A673 (cell line): ENCODE results near the gene ERMN. TPM values are rescaled to one million over a fixed set of nuclear protein-coding genes. Genes with fewer than 3 reads are reported as not detected.

ENCODE experiments used
- BruUV-seq: library from RNA; stranded (reverse); fragments of 400-500 nt; replicated peaks from 2 replicates; lab custom pipeline; 2021; lab: Mats Ljungman, UMichigan
- CTCF ChIA-PET: fragments of 300-600 bp; sonication (Branson Sonifier 250); formaldehyde crosslinking; loops from one replicate; lab custom pipeline; 2022; ENCODE audit warnings: antibody characterized with exemption; lab: Charles Lee
- POLR2A ChIA-PET: fragments of 300-600 bp; sonication (Branson Sonifier 250); formaldehyde crosslinking; loops from one replicate; lab custom pipeline; 2022; ENCODE audit warnings: antibody characterized with exemption; ENCODE audit not compliant: low non-redundant PET; lab: Charles Lee
- DNase-seq: peaks from one replicate; pipeline ENCODE4 v3.0.0-alpha.2; 2015; ENCODE audit warnings: low spot score
- H3K27ac ChIP-seq: fragments of 200-600 bp; sonication (generic); 2 replicates; pipeline ENCODE4 v1.5.1; 2016; ENCODE audit warnings: mixed run types, low read depth, mild to moderate bottlenecking, mixed read lengths, antibody characterized with exemption, low read length; ENCODE audit not compliant: poor library complexity, severe bottlenecking
- H3K27me3 ChIP-seq: fragments of 200-600 bp; sonication (generic); replicated peaks from 2 replicates; pipeline ENCODE4 v1.6.1; 2017; ENCODE audit warnings: mixed run types, low read depth, mild to moderate bottlenecking, mixed read lengths, antibody characterized with exemption, low read length; ENCODE audit not compliant: insufficient read depth, poor library complexity
- H3K36me3 ChIP-seq: fragments of 200-600 bp; sonication (generic); 2 replicates; pipeline ENCODE4 v1.6.1; 2016; ENCODE audit warnings: mixed run types, mild to moderate bottlenecking, mixed read lengths, antibody characterized with exemption, low read length; ENCODE audit not compliant: insufficient read depth, poor library complexity, severe bottlenecking
- H3K4me1 ChIP-seq: fragments of 200-600 bp; sonication (generic); 2 replicates; pipeline ENCODE4 v1.6.1; 2017; ENCODE audit warnings: mixed run types, mild to moderate bottlenecking, mixed read lengths, antibody characterized with exemption, low read length; ENCODE audit not compliant: insufficient read depth, poor library complexity, severe bottlenecking
- H3K4me3 ChIP-seq: fragments of 200-600 bp; sonication (generic); 2 replicates; pipeline ENCODE4 v1.5.1; 2016; ENCODE audit warnings: low read depth, mixed run types, mild to moderate bottlenecking, mixed read lengths, low read length; ENCODE audit not compliant: poor library complexity, severe bottlenecking
- H3K9me3 ChIP-seq: fragments of 200-600 bp; sonication (generic); 2 replicates; pipeline ENCODE4 v1.6.1; 2016; ENCODE audit warnings: mixed run types, low read depth, mild to moderate bottlenecking, mixed read lengths, antibody characterized with exemption, low read length; ENCODE audit not compliant: poor library complexity, severe bottlenecking
- EZH2 ChIP-seq: fragments of 200-600 bp; sonication (generic); IDR thresholded peaks from 2 replicates; pipeline ENCODE4 v1.6.1; 2017; ENCODE audit warnings: borderline replicate concordance, low read depth, mild to moderate bottlenecking, mixed read lengths, antibody characterized with exemption, low read length; ENCODE audit not compliant: poor library complexity, severe bottlenecking
- intact Hi-C: fragments of 100-400 bp; cut with micrococcal nuclease; formaldehyde crosslinking; loops from one replicate; pipeline ENCODE4 v1.10.0; 2022; ENCODE audit not compliant: unreplicated experiment
- total RNA-seq: library from RNA; stranded (reverse); gene quantifications from 2 replicates; pipeline ENCODE4 v1.2.3, GENCODE V29; 2021
- TF ChIP-seq, protein P1 (sequence below): fragments of 300-800, 200-600 bp; sonication (generic); conservative IDR thresholded peaks from 2 replicates; pipeline ENCODE4 v1.5.1; 2017; ENCODE audit warnings: low read depth, mild to moderate bottlenecking, antibody characterized with exemption, low read length, moderate library complexity, mixed read lengths

The ERMN gene
- total RNA-seq, 1 experiment from 2014 or later: not detected

DNA sequence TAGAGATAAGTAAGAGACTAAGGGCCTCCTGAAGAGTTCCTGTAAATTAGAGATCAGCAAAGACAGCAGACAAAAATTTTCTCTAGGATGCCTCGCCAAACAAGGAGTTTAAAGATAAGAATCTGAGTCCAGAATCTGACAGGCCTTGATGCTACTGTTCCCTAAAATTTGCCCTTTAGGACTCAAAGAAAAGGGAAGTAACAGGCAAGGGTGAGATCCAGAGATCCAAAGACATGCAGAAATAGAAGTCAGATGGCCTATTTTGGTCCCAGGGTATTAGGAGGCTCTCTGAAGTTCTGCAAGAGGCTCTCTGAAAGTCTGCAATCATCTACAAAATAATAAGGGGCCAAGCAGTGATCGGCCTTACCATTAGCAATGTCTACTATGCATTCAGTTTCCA, 35.1 kb downstream of the ERMN start:
- no peaks in the 10 kb centered on the region for H3K27me3 ChIP-seq
- no peak overlapping the region for H3K27ac ChIP-seq
- no peaks in the 10 kb centered on the region for H3K36me3 ChIP-seq
- intact Hi-C loops: no loop called here
- CTCF ChIA-PET: no interaction called here
- no peaks in the 10 kb centered on the region for H3K9me3 ChIP-seq
- no peak for DNase-seq
- no peak overlapping the region for H3K4me3 ChIP-seq
- TF ChIP-seq, protein P1, sequence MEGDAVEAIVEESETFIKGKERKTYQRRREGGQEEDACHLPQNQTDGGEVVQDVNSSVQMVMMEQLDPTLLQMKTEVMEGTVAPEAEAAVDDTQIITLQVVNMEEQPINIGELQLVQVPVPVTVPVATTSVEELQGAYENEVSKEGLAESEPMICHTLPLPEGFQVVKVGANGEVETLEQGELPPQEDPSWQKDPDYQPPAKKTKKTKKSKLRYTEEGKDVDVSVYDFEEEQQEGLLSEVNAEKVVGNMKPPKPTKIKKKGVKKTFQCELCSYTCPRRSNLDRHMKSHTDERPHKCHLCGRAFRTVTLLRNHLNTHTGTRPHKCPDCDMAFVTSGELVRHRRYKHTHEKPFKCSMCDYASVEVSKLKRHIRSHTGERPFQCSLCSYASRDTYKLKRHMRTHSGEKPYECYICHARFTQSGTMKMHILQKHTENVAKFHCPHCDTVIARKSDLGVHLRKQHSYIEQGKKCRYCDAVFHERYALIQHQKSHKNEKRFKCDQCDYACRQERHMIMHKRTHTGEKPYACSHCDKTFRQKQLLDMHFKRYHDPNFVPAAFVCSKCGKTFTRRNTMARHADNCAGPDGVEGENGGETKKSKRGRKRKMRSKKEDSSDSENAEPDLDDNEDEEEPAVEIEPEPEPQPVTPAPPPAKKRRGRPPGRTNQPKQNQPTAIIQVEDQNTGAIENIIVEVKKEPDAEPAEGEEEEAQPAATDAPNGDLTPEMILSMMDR: no peak
- TF ChIP-seq EZH2: no peak
- H3K4me1 ChIP-seq: no peaks in the 10 kb centered on the region
- no TSS peak for BruUV-seq
- POLR2A ChIA-PET: no interaction called here

DNA sequence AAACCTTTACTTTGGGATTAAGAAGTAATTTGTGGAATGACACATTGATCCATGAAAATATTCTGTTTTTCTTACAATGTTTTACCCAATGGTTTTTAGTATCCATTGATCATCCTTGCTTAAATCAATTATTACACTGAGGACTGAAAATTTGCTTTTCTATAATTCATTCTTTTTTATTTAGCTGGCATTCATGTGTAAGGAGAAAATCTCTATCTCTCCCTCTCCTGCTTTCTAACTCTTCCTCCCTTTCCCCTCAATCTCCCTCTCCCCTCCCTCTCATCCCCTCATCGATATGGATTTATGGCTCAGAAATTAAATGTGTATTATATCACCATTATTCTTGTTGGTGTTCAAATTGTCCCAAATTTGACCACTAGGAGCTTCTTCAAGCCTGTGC, 38.5 kb downstream of the ERMN start:
- ChIA-PET CTCF (no interaction called here), POLR2A (no interaction called here)
- no peaks in the 10 kb centered on the region for H3K9me3 ChIP-seq
- no peak overlapping the region for H3K4me3 ChIP-seq
- TF ChIP-seq EZH2: no peak
- TF ChIP-seq, protein P1: no peak
- BruUV-seq: no TSS peak
- H3K27me3 ChIP-seq: no peaks in the 10 kb centered on the region
- H3K36me3 ChIP-seq: no peaks in the 10 kb centered on the region
- no peak for DNase-seq
- intact Hi-C loops: no loop called here
- no peak overlapping the region for H3K27ac ChIP-seq
- no peaks in the 10 kb centered on the region for H3K4me1 ChIP-seq

DNA sequence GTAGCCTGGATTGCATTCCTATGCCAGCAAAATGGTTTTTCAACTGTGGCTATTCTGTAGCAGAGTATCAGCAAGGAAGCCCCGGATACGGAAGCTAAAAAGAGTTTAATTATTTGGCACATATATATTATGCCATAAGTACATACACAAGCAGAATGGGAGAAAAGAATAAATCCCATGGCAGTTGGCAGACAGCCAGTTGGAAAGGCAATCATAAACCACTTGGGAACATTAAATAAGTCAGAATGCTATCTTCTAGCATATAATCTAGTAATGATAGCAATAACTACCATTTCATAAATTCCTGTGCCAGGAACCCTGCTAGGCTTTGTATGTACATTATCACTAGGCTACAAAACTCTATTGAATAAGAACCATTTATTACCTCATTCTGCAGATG, 42.2 kb downstream of the ERMN start:
- no peaks in the 10 kb centered on the region for H3K36me3 ChIP-seq
- H3K27ac ChIP-seq: no peak overlapping the region
- DNase-seq: peak; percentile 18
- no peak overlapping the region for H3K4me3 ChIP-seq
- no peaks in the 10 kb centered on the region for H3K27me3 ChIP-seq
- no peaks in the 10 kb centered on the region for H3K9me3 ChIP-seq
- intact Hi-C loops: no loop called here
- BruUV-seq: no TSS peak
- ChIA-PET POLR2A (no interaction called here), CTCF (no interaction called here)
- TF ChIP-seq, protein P1: no peak
- no peak for TF ChIP-seq EZH2
- no peaks in the 10 kb centered on the region for H3K4me1 ChIP-seq
